Activated CD4-positive, CD25-positive, alpha-beta regulatory T cell treated with anti-CD3 and anti-CD28 coated beads, Interleukin-2, amount 50 U/mL, for 16 hours (primary cell): Measurements from ENCODE around the gene VEZF1.
"Not testable (repeated sequence)": the region's sequence is repeated elsewhere in the genome, so short reads cannot be mapped to it uniquely, and the experiment has no call there.

ENCODE experiments used
- DNase-seq: peaks from one replicate; pipeline ENCODE4 v3.0.0-alpha.2; 2020; ENCODE audit warnings: low read depth, low spot score

The VEZF1 gene

DNA sequence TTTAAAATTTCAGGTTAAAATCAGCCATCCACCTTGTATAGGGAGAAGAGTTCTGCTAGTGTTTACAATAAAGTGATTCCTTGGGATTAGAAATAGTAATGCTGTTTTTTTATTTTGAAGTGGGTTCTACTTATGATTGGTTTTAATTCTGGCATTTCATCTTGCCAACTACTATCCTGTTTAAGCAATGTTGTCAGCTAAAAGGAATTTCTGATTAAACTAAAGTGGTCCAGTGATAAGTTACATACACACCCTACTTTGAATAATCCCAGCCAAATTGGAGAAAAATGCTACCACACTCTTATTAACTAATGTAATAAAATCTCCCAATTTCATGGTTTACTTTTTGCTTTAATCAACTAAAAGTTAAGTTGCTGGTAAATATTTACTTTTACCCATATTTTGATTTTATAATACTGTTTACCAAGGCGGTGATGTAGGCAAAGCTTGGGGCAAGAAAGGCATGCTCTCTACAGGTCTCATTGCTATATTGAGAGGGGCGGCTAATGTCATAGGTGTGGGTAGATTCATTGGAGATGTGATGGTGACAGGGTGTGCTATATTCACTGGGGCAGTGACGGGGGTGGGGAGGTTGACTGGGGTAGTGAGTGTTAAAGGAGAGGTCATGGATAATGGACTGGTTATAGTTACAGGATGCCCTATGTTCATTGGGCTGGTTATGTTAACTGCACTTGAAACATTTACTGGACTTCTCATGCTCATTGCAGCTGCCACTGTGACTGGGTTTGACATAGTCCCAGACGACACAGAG is 13.8 kb downstream of the VEZF1 start:
- not testable (repeated sequence) for DNase-seq

DNA sequence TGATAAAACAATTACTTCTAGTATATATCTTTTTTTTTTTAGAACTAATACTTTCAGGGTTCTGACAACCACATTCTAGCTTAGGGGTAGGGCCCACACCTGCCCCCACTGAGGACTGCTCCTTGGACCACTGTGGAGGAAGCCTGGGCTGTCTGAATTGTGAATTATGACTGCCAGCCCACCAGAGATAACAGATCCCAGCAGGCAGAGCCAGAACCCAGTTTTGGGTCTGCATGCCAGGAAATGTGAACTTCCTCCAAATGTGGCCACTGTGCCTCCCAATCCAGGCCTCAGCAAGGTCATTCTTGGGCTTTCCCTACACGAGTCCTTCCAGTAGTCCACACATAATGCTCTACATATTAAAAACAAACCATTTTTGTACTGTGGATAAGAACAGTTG is 15.9 kb downstream of the VEZF1 start:
- no peak for DNase-seq

DNA sequence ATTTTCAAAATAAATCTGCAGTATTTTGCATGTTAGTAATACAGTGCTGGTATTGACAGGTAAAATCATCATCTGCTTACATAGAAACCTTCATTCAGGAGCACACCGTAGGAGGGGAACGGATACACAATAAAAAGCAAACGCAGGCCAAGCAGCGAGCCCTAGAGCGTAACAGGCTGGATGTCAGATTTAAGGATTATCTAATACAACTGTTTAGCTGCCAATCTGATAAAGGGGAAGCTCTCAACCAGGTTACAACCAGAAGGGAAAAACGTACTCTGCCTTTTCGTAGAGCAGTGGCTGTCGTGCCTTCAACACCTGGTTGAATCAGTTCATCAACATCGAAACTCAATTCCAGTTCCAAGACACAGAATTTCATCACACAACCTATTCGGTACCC is 16.5 kb downstream of the VEZF1 start:
- no peak for DNase-seq

DNA sequence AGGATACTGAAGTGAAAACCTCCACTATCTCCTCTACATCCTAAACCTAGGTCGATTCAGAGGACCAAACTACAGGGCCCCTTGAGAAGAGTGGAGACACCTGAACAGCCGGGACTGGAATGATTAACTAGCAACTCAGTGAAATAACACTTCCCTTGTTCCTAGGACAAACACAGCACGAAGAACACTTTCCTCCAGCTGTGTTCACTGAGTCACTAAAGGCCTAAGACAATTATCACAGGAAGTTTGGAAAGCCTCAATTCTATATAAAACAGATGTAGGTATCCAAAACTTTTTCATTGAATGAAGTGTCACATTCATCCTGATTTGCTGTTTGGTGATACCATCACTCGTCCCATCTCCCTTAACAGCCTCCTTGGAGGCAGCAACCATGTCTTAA is 17.3 kb downstream of the VEZF1 start:
- no peak for DNase-seq

DNA sequence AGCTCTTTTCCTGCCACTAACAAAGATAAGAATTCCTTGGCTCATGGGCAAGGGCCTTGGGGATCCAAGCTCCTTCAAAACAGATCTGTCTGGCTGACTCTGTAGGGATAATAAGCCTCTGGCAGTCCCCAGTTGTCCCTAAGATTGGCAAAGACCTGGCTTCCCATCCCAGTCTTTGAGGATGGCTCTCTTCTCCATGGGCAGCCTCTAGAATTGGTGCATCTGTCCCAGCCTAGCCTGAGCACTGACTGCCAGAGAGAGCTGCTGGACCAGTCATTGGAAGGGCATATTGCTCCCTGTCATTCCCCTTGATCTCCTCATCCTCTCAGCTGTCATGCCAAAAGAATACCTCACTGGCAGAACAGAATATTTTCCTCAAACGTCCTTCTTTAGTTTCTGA is 19.6 kb downstream of the VEZF1 start:
- no peak for DNase-seq

DNA sequence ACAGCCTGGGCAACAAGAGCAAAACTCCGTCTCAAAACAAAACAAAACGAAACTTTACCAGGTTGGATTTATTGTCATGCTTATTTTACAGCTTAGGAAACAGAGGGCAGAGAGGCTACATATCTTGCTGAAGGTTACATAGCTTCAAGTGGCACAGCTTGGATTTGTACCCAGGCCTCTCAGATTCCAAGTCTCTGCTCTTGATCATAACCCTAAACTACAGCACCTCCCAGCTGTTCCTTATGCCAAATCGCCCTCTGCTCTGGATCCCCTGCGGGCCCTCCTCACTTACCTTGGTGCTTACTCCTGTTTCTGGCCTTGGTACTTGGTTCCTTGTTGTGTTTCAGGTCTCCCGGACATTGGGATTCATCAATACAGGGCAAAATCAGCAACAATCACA is 21.2 kb downstream of the VEZF1 start:
- no peak for DNase-seq

DNA sequence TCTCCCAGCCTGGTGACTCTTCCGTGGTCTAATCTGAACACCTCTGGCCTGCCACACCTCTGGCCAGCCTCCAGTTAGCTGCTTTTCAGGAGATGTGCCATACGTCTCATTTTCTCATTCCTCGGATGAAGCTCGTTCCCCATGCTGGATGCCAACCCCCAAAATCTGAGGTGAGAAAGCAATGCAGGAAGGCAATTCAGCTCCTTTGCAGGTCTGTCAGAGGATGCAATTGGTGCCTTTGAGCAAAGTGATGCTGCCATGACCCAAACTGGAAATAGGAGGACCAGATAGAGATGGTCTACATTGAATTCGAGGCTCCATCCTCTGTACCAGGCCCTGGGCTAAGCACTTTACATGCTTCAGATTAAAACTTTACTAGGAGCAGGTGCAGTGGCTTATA is 21.8 kb downstream of the VEZF1 start:
- no peak for DNase-seq

DNA sequence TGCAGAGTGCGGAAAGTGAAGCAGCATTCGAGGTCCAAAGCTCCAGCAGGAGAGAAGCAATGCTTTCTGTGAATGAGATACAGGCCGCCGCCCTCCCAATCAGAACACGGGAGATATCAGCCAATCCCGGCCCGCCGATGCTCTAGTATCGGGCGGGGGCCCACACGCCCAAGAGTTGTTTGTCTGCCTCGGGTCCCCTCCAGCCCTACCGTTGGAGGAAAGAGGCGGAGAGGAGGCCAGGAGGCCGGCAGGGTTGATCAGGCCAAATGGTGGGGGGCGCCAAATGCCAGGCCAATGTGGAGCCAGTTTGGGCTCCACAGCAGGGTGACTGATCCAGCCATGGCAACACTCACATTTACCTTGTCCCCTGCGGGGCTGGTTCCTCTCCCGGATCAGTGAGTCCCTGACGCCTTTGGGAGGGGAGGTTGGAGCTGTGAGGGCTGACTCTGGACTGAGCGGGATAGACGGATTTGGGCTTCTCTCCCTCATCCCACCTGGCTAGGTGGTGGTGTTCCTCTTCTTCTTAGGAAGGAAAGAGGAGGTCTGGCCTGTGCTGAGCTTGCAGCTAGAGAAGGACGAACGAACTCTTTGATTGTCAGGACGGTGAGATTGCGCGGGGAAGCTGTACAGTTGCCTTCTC is 22.4 kb downstream of the VEZF1 start:
- no peak for DNase-seq

DNA sequence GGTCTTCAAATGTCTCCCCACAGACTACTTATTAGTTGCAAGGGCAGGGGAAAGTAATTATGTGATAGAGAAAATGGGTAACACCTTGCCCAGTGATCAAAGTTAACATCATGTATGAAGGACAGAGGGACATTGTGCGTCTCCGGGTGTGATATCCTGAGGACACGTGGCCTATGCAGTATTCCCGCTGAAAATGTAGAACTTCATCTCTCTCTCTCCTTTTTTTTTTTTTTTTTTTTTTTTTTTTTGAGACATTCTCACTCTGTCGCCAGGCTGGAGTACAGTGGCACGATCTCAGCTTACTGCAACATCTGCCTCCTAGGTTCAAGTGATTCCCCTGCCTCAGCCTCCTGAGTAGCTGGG is 24.9 kb downstream of the VEZF1 start:
- DNase-seq: no peak

DNA sequence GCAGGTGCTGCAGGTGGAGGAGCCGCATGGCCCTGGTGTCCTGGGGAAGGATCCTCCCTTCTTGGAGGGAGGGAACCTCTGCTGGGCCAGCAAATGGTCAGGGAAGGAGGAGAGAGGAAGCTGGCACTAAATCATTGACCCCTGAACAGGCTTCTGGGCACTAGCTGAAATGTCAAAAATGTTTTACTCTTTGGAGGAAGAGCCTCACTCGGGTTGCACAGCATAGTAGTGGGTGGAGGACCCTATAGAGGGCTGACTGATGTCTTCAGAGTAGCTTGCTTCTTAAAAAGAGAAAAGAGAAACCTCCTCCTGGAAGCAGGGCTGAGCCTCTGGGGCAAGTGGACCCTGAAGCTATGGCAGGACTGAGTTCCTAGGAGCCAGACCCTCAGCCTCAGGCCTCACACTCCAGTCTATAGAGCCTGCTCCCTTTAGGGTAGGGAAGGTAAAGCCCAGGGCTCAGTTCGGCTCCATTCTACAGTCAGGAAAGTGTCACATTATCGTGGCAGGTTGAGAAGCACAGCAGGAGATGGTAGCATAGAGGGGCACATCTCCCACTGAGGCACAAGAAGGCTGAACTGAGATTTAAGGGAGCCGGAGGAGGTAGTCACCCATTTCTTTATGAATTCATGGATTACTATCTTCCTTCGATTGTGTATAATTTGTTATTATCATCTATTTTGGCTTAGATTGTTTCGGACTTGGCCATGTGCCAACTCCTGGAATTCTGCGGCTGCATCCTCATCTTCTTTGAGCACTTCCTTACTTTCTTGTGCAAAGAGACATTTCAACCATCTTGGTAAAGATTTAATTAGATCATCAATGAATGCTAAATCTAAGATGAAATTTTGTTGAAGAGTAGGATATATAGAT is 25.5 kb downstream of the VEZF1 start:
- DNase-seq: no peak

DNA sequence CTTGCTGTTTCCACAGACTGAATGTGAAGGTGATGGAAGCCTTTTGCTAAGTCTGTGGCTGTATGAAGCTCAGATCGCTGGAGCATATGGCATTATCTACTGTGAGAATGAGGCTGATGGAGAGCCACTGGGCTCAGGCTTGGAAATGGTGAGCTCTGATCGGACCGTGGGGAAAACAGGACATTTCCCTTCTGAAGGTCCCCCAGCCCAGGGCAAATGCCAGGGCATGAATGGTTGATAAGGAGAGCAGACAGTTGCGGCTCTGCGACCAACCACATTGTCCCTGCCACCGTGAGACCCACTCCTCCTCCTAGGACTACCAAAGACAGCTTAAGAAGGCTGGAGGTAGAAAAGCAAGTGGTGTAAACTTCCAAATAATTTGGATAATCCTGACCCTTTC is 28.1 kb downstream of the VEZF1 start:
- no peak for DNase-seq

DNA sequence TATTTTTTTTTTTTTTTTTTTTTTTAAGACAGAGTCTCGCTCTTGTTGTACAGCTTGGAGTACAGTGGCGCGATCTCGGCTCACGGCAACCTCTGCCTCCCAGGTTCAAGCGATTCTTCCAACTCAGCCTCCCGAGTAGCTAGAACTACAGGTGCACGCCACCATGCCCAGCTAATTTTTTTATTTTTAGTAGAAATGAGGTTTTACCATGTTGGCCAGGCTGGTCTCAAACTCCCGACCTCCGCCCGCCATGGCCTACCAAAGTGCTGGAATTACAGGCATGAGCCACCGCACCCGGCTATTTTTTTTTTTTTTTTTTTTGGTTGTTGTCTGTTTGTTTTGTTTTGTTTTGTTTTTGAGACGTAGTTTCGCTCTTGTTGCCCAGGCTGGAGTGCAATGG is 29.7 kb downstream of the VEZF1 start:
- not testable (repeated sequence) for DNase-seq

DNA sequence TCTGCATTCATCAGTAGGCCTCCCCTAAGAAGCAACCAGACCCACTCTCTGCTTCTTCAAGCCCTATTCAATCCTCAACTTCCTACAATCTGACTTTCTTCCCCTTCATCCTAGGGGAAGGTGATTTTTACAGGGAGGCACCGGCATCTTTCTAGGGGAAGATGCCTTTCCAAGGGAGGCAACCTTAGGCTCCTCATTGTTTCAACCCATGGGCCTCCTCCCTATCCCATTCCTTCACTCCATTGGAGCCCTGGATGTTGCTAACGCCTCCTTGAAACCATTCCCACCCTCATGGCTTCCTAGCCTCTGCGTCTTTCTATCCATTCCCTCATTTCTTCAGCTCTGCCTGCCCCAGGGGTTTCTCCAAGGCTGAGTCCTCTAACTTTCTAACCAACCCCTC is 30.2 kb downstream of the VEZF1 start:
- DNase-seq: no peak

DNA sequence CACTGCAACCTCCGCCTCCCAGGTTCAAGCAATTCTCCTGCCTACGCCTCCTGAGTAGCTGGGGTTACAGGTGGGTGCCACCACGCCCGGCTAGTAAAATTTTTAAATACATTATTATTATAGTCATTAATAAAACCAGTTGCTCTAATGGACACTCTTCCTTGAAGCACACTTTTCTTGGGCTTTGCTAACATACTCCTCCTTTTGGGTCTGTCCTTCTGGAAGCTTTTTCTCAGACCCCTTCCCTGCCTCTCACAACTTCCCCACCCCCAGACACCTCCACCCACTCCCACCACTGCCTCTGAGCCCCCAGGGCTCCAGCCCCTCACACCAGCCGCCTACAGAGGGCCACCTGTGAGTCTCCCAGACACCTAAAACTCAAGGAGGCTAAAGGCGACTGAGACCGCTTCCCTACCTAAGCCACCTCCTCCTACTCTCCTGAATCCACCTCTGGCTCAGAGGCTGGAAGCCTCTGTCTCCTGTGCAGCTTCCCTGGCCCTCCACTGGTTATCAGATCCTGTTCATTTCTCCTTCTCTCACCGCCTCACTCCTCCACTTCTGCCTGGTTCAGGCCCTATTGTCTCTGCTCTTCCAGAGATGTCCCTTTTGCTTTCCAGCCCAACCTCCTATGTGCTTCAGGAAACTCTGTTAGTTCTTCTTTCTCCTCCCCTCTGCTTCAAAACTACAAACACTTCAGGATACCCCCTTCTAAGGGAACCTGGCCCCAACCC is 30.8 kb downstream of the VEZF1 start:
- no peak for DNase-seq

DNA sequence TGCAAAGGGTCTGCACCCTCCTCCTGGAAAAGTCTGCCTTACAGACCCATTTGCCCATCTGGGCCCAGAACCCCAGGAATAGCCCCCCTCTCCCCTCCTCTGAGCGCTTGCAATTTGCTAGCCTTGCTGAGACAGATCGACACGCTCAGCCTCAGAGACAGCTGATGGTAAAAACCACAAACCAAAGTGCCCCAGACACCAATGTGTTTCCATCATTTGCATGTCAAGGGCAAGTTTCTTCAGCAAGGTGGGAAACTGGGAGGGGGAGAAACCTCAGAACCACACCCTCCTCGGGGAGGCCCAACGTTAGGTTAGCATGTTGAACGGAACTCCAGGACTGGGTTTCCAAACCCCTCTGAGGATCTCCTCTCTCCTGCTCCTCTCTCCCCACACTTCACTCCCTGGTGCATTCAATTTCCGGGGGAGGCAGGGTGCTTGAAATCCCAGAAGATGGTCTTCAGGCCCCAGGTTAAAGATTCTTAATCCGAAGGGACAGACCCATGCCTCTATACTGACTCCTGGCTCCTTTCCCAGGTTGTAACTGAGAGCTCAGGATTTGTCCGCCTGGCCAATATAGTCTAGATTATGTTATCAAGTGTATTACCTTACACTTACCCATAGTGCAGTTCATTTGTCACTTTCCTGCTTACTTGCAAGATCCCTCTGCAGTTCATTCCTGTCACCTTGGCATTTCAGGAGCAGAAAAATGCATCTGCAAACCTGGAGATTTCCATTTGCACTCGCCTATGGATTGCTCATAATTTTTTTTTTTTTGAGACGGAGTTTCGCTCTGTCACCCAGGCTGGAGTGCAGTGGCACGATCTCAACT is 31.5 kb downstream of the VEZF1 start:
- no peak for DNase-seq

DNA sequence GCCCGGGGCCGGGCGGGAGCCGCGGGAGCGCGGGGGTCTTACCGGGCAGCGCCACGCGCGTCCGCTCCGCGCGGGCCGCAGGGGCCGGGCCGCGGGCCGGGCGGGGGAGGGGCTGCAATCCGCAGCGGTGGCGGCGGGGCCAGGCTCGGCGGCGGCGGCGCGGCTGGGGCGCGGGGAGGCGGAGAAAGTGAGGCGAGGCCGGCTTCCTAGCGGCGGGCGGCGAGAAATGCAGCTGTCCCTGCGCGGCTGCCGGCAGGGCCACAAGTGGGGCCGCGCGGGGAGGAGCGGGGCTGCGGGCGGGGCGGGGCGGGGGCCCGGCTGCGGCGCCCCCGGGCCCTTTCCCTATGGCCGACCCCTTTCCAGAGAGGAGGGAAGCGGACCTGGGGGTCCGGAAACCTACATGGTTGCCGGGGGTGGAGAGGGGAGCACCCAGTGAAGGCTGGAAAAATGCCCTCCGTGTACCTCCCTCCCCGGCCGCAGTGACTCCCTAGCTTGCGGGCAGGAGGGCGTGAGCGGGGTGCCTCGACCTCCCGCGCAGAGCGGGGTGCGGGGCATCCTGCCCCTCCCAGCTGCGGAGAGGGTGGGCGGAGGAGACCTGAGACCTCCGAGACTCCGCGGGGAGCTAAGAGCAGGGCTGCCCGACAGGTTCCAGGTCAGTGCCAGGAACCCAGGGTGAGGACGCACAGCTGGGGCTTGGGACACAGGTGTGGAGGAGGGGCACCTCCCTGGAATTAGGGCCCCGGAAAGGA is 32.7 kb downstream of the VEZF1 start, which contains the start of gene CUEDC1:
Gene CUEDC1, minus strand, starts transcription at position 230 of the 749 bp plus-strand sequence. CDS start 69,848 bp downstream, outside the sequence.
- no peak for DNase-seq

DNA sequence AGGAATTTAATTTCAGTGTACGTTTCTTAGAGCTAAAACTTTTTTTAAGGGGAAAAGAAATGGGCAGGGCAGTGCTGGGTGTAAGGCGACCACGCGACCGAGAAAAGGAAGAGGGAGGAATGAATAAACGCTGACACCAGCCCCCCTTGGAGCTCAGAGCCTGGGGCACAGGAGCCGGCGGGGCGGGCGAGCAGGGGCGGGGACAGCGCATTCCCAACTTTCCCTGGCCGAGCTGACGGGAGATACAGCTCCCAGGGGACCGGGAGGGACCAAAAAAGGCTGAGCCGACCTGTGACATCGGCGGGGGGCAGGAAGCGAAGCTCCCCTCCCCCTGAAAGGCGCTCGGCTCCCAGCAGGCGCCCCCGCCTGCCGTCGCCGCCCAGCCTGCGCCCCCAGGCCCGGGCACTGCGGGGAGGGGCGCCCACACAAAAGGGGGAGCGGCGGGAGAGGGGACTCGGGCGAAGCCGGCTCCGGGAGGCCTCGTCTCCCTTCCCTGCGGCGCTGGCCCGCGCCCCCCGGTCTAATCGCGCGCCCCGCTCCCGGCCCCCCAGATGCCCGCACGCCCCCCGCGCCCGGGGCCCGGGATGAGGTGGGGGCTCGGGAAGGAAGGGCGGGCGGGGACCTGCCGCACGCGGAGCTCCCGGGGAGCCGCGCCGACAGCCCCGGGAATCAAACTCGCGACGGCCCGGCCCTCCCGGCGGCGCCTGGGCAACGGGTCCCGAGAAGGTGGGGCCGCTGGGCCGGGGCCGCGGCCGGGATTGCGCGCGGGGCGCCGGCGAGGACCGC is 33.5 kb downstream of the VEZF1 start:
- no peak for DNase-seq

DNA sequence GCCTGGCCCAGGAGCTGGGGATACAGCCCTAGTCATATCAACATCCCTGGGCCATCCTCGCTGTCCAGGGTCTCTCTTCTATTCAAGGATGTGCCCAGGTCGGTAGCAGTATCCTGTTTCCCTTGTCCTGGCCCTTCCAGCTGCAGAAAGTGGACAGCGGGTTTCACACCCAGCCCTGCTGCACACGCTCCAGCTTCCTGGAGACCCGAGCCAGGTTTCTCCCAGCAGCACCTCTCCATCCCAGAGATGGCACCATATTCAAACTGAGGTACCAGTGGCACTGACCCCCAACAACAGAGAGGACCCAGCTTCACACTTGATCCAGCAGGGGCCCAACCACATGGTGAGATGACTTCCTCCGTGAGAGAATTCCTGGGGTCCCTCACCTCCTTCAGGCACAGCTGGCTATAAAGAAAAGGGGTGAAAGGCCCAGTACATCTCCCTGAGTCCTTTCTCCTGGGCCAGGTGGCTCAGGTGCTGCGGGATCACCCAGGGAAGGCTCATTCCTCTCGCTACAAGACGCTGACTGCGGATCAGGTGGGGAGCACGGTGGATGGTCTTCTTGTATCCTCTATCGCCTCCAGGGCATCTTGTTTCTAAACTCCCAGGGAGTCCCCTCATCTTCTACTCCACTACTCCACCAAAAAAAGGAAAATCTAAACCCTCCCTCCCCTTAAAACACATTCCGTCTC is 34.2 kb downstream of the VEZF1 start:
- DNase-seq: no peak

DNA sequence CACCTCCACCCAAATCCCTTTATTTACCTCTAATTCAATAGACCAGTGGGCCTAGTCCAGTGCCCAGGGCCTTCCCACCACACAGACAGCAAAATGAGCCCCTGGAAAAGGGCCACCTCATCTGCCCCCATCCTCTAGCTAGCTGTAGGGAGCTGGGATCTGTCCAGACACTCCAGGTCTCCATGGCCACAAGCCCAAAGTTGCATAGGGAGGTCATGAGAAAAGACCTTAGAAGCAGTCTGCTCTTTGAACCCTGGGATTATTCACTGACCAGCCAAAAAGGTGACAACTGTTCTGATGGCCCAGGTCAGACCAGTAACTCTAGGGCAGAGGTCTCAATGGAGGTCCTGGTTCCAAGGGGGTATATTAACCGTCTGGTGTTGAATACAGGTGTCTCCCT is 34.8 kb downstream of the VEZF1 start:
- DNase-seq: no peak
